Posterior vena cava (tissue), 2 donors: Measurements from ENCODE around the gene PGLYRP3. TPM values are rescaled to one million over a fixed set of nuclear protein-coding genes. Genes with fewer than 3 reads are reported as not detected.
"Not testable (repeated sequence)": the region's sequence is repeated elsewhere in the genome, so short reads cannot be mapped to it uniquely, and the experiment has no call there.

Experiments used
- DNase-seq: peaks from one replicate; pipeline ENCODE4 v3.0.0-alpha.2; 2020; ENCODE audit warnings: low spot score
- intact Hi-C, 2 donors: fragments of 100-400 bp; cut with DNase I; formaldehyde crosslinking; loops; one replicate each; pipeline versions ENCODE4 v1.14.1 to v1.14.2; 2022 to 2023
- total RNA-seq, 2 donors: library from RNA; stranded (reverse); fragmentation: NEBNext Ultra II Directional; extraction: Animal tissue kit (Norgen Biotek cat#: 25700); gene quantifications; one replicate each; pipeline ENCODE4 v1.2.1, GENCODE V29; 2021
- donor health status: DM: yes; HTN: yes; CAD: no.
- donor health status: DM: yes; HTN: yes; CAD: no.

Gene PGLYRP3
- total RNA-seq, 2 donors from 2014 or later = not detected

- no peak for DNase-seq
- intact Hi-C loops = no loop called here
Observed at GRCh38 chr1:153324912-153325311, 12.2 kb upstream of the PGLYRP3 start.

GRCh38 chr1:153322568-153322967, 9.8 kb upstream of the PGLYRP3 start:
- intact Hi-C loops = no loop called here
- no peak for DNase-seq

- DNase-seq = not testable (repeated sequence)
Observed at GRCh38 chr1:153318145-153318544, 5.4 kb upstream of the PGLYRP3 start.

GRCh38 chr1:153316013-153316412, 3.3 kb upstream of the PGLYRP3 start:
- intact Hi-C loops, DNase-seq: not testable (repeated sequence)

More at GRCh38 chr1:153318145-153318544, 5.4 kb upstream of the PGLYRP3 start:
- intact Hi-C loops = not testable (repeated sequence)

- intact Hi-C loops = not testable (repeated sequence)
Observed at GRCh38 chr1:153314388-153314787, 1.6 kb upstream of the PGLYRP3 start.

GRCh38 chr1:153313288-153313687, 536 bp upstream of the PGLYRP3 start:
- no peak for DNase-seq
- intact Hi-C loops = no loop called here

More at GRCh38 chr1:153314388-153314787, 1.6 kb upstream of the PGLYRP3 start:
- not testable (repeated sequence) for DNase-seq

- intact Hi-C loops = no loop called here
- no peak for DNase-seq
Observed at GRCh38 chr1:153310526-153310925, 2.2 kb downstream of the PGLYRP3 start.

- no peak for DNase-seq
- intact Hi-C loops = no loop called here
Observed at GRCh38 chr1:153309441-153309840, 3.3 kb downstream of the PGLYRP3 start.

DNA sequence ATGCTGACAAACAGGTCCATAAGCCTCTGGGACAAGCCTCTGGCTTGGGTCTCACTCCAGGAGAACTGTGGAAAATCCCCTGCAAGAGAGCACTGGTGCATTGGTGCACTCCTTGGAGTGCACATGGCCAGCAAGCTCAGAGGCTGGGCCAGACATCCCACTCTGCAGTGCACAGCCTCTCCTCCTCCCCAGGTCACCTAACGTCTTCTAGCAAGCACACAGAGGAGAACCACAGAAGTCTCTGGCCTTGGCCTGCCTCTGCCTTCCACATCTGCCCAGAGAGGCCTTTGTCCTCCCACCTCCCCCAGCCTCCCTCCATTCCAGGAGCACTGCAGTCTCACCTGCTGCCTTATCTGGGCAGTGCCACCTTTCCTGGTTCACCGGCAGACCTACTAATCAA, 4.2 kb downstream of the PGLYRP3 start:
- DNase-seq = no peak
- intact Hi-C loops = no loop called here

DNA sequence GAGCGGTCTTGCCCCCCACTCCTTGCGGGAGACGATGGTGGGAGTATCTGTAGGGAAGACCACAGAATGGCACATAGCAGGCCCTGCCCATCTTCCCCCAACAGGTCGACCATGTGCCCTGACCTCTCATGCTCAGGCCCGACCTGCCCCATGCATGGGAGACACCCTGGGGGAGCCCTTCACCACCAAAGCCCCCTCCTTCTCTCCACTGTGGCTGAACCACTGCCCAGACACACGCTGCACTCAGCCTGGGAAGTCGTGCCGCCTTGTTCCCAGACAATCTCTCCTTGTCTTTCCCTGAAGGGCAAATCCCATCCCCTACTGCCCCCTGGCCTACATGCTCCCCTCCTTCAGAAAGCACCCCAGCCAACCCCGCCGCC, 5.5 kb downstream of the PGLYRP3 start:
- DNase-seq = no peak
- intact Hi-C loops = no loop called here

- intact Hi-C loops = no loop called here
- DNase-seq = no peak
Observed at GRCh38 chr1:153306303-153307220, 6.2 kb downstream of the PGLYRP3 start.

- no peak for DNase-seq
- intact Hi-C loops = no loop called here
Observed at GRCh38 chr1:153305682-153306081, 7.1 kb downstream of the PGLYRP3 start.

DNA sequence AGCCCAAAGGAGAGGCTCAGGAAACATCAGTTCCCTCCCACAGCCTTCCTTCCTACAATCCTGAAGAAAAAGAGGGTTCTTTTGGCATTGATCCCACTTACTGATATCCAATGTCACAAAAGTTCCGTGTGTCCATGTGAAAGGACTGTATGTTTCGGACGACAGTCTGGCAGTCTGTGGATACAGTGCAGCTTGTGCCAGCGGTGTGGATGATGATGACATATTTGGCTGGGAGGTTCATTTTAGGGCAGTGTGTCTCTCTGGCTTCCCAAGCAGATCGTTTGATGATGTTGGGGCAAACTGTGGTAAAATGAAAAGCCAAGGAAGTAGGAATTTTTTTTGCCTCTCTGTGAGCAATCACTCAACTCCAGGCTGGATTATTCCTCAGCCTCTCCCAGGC, 10.4 kb downstream of the PGLYRP3 start:
- intact Hi-C loops = no loop called here

DNA sequence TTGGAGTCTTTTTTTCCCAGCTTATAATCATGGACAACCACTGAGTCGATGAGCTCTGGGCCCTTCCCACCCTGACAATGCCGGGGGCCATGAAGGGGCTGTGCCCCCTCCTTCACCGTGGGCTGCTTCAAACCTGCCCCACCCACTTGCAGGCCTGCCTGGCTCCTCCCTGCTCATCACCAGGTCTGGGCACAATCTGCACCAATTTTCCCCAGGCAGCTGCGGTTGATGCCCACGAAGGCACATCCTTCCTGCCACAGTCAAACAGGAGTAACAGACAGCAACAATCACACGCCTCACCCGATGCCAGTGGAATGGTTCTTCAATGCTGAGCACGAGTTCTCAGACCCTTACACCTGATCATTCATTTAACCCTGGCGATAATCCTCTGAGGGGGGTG, 18.9 kb downstream of the PGLYRP3 start:
- DNase-seq = no peak
- intact Hi-C loops = no loop called here

More for the DNA sequence above, 10.4 kb downstream of the PGLYRP3 start:
- no peak for DNase-seq

GRCh38 chr1:153293480-153293775, 19.3 kb downstream of the PGLYRP3 start:
- no peak for DNase-seq
- intact Hi-C loops = no loop called here

DNA sequence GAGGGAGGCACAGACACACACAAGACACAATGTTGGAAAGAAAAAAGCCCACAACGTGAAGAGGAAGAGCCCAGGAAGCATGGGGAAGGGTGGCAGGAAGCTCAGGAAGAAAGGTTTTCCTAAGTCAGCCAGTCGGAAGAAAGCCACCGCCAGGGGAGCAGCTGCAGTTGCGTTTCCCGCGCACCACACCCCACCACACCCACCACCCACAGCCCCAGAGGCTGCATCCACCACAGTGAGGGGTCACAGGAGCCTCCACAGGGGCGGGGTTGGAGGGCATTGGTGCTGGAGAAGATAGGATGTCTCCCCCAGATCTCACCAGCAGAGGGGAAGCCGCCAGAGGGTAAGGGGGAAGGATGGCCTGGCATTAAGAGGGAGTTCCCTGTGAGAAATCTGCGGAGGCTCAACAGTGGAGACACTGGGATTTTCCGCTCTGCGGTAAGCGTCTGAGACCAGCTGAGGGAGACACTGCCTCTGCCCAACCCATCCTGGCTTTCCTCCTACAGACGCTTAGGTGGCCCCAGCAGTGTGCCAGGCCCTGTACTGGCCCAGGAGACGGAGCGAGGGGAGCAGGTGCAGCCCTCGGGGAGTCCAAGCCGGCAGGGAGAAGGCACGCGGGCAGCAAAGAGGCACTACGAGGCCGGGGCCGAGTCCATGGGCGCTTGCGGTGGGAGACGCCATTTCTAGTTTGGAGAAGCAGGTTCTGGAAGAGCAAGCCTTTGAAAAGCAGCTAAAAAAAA, 19.8 kb downstream of the PGLYRP3 start:
- intact Hi-C loops = no loop called here

GRCh38 chr1:153292185-153292584, 20.6 kb downstream of the PGLYRP3 start:
- no peak for DNase-seq
- intact Hi-C loops = no loop called here

More for the DNA sequence above, 19.8 kb downstream of the PGLYRP3 start:
- no peak for DNase-seq

- intact Hi-C loops = no loop called here
- no peak for DNase-seq
Observed at GRCh38 chr1:153291514-153291913, 21.2 kb downstream of the PGLYRP3 start.

DNA sequence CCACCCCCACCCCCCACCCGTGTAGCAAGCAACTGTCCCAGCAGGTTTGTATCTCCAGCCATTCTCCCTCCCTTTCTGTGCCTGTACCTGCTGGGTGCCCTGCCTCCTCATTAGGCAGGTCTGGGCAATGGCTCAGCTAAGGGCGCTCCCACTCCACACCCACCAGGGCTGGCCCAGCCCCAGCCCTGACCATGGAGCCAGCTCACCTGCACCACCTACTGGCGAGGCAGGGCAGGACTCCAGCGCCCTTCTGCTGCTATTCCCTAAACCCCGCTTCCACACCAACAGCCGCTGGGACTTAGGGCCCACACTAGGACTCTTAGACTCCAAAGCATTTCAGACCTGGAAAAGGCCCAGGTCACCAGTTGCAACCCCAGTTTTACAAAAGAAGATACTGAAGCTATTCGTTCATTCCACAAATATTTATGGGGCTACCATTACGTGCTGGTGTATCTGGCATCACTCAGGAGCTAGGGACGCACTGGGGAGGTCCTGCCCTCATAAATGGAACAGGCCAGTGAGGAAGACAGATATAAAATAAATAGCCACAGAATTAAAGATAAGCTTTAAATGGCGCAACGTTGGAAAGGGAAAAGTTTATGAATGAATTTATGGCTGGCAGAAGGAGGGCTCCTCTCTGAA, 24.0 kb downstream of the PGLYRP3 start:
- DNase-seq = no peak

GRCh38 chr1:153277852-153278251, 34.9 kb downstream of the PGLYRP3 start:
- DNase-seq = no peak
- intact Hi-C loops = no loop called here

More for the DNA sequence above, 24.0 kb downstream of the PGLYRP3 start:
- intact Hi-C loops = no loop called here
